Measurements from ENCODE around the gene CFAP68.
"Not testable (repeated sequence)": the region's sequence is repeated elsewhere in the genome, so short reads cannot be mapped to it uniquely, and the experiment has no call there.

The CFAP68 gene

GRCh38 chr11:111923951-111924350, 44.6 kb downstream of the CFAP68 start:
- no peak overlapping the region for H3K27ac ChIP-seq
- H3K27me3 ChIP-seq, result no peaks in the 10 kb centered on the region
- no peaks in the 10 kb centered on the region for H3K9me3 ChIP-seq
- H3K4me3 ChIP-seq (ENCODE audit: low read depth in 1 of 2, low read length in 1 of 2), result no peak overlapping the region
- H3K4me1 ChIP-seq (ENCODE audit: control insufficient read depth in 1 of 2, insufficient read depth in 1 of 2, low read depth in 1 of 2, low read length in 1 of 2), result peaks cover 12 to 13% of the 10 kb centered on the region in 2 experiments
- TF ChIP-seq CTCF (IDR thresholded peaks at IDR 0.05), result no peak
- no peaks in the 10 kb centered on the region for H3K36me3 ChIP-seq

- no peaks in the 10 kb centered on the region for H3K36me3 ChIP-seq
- H3K4me3 ChIP-seq (ENCODE audit: low read depth in 1 of 2, low read length in 1 of 2), result no peak overlapping the region
- H3K4me1 ChIP-seq (ENCODE audit: control insufficient read depth in 1 of 2, insufficient read depth in 1 of 2, low read depth in 1 of 2, low read length in 1 of 2), result peaks cover 12 to 13% of the 10 kb centered on the region in 2 experiments
- H3K27me3 ChIP-seq, result no peaks in the 10 kb centered on the region
- no peaks in the 10 kb centered on the region for H3K9me3 ChIP-seq
- no peak overlapping the region for H3K27ac ChIP-seq
- no peak for TF ChIP-seq CTCF (IDR thresholded peaks at IDR 0.05)
Observed at GRCh38 chr11:111925953-111926352, 46.6 kb downstream of the CFAP68 start.

- H3K4me3 ChIP-seq (ENCODE audit: low read depth in 1 of 2, low read length in 1 of 2), result peak overlapping the region; percentile 74 to 81
- no peaks in the 10 kb centered on the region for H3K9me3 ChIP-seq
- TF ChIP-seq CTCF (IDR thresholded peaks at IDR 0.05), result peak; percentile 34
- no peaks in the 10 kb centered on the region for H3K27me3 ChIP-seq
- H3K4me1 ChIP-seq (ENCODE audit: control insufficient read depth in 1 of 2, insufficient read depth in 1 of 2, low read depth in 1 of 2, low read length in 1 of 2), result peaks cover 12 to 13% of the 10 kb centered on the region in 2 experiments
- H3K27ac ChIP-seq, result peak overlapping the region; percentile 71
- H3K36me3 ChIP-seq, result no peaks in the 10 kb centered on the region
Observed at GRCh38 chr11:111926505-111927391, 47.4 kb downstream of the CFAP68 start.

GRCh38 chr11:111930472-111930871, 51.1 kb downstream of the CFAP68 start:
- no peak for TF ChIP-seq CTCF (IDR thresholded peaks at IDR 0.05)
- no peak overlapping the region for H3K27ac ChIP-seq

GRCh38 chr11:111932611-111932950, 53.2 kb downstream of the CFAP68 start:
- no peaks in the 10 kb centered on the region for H3K36me3 ChIP-seq
- TF ChIP-seq CTCF (IDR thresholded peaks at IDR 0.05), result no peak

More at GRCh38 chr11:111930472-111930871, 51.1 kb downstream of the CFAP68 start:
- Histone ChIP-seq H3K4me3 (ENCODE audit: low read depth in 1 of 2, low read length in 1 of 2) (no peak overlapping the region), H3K36me3 (no peaks in the 10 kb centered on the region), H3K27me3 (no peaks in the 10 kb centered on the region), H3K9me3 (no peaks in the 10 kb centered on the region), H3K4me1 (ENCODE audit: control insufficient read depth in 1 of 2, insufficient read depth in 1 of 2, low read depth in 1 of 2, low read length in 1 of 2) (peaks cover 17 to 19% of the 10 kb centered on the region in 2 experiments)

GRCh38 chr11:111933176-111933575, 53.8 kb downstream of the CFAP68 start:
- not testable (repeated sequence) for H3K4me3 ChIP-seq (ENCODE audit: low read depth in 1 of 2, low read length in 1 of 2); H3K36me3 ChIP-seq; H3K27ac ChIP-seq; H3K9me3 ChIP-seq
- Histone ChIP-seq H3K27me3 (peaks cover 15% of the 10 kb centered on the region), H3K4me1 (ENCODE audit: control insufficient read depth in 1 of 2, insufficient read depth in 1 of 2, low read depth in 1 of 2, low read length in 1 of 2) (peaks cover 21 to 22% of the 10 kb centered on the region in 2 experiments)

More at GRCh38 chr11:111932611-111932950, 53.2 kb downstream of the CFAP68 start:
- Histone ChIP-seq H3K27me3 (peaks cover 9% of the 10 kb centered on the region), H3K9me3 (no peaks in the 10 kb centered on the region), H3K27ac (no peak overlapping the region), H3K4me1 (ENCODE audit: control insufficient read depth in 1 of 2, insufficient read depth in 1 of 2, low read depth in 1 of 2, low read length in 1 of 2) (peaks cover 19 to 21% of the 10 kb centered on the region in 2 experiments), H3K4me3 (ENCODE audit: low read depth in 1 of 2, low read length in 1 of 2) (no peak overlapping the region)

Data from neutrophil (primary cell).